GM21576 (cell line): ENCODE results near the gene TMEM269.
"Not testable (repeated sequence)": the region's sequence is repeated elsewhere in the genome, so short reads cannot be mapped to it uniquely, and the experiment has no call there.

Experiments used
- ATAC-seq: cut with Tn5 transposase; IDR thresholded peaks from one replicate; pipeline ENCODE4 v1.9.1; 2021; ENCODE audit warnings: mild to moderate bottlenecking, moderate library complexity; ENCODE audit not compliant: unreplicated experiment

TMEM269 gene

GRCh38 chr1:42747125-42747524 is 37.7 kb upstream of the TMEM269 start:
- no peak for ATAC-seq

GRCh38 chr1:42748021-42748420 is 36.8 kb upstream of the TMEM269 start:
- no peak for ATAC-seq

GRCh38 chr1:42748461-42749410 is 36.1 kb upstream of the TMEM269 start:
- no peak for ATAC-seq

DNA sequence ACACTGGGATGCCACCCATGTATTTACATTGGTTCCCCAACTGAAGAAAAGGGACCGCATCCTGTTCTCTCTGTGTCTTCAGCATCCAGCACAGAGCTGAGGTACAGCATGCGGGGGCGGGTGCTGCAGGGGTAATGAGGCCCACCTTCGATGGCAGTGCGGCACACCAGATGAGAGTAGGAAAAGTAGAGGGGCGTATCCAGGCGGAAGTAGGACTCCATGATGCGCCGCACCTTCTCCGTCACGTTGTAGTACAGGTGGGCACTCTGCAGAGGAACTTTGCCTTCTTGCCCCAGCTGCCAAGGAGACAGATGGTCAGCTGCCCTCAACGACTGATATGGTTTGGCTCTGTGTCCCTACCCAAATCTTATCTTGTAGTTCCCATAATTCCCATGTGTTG is 34.8 kb upstream of the TMEM269 start:
- no peak for ATAC-seq

DNA sequence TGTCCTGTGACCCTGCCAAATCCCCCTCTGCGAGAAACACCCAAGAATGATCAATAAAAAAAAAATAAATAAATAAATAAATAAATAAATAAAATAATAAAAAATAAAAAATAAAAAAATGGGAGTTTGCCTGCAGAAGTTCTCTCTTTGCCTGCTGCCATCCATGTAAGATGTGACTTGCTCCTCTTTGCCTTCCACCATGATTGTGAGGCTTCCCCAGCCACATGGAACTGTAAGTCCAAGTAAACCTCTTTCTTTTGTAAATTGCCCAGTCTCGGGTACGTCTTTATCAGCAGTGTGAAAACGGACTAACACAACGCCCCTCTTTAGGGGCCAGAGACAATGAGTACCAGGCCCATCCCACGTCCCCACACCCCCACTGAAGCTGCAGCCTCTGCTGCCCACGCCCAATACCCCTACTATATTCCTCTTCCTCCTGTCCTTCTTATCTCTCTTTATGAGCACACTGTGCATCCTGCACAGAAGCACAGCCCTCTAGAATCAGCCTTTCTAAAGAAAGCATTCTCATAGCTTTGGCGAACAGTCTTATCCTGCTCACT is 33.2 kb upstream of the TMEM269 start:
- ATAC-seq = not testable (repeated sequence)

GRCh38 chr1:42752284-42752683 is 32.5 kb upstream of the TMEM269 start:
- ATAC-seq = no peak

DNA sequence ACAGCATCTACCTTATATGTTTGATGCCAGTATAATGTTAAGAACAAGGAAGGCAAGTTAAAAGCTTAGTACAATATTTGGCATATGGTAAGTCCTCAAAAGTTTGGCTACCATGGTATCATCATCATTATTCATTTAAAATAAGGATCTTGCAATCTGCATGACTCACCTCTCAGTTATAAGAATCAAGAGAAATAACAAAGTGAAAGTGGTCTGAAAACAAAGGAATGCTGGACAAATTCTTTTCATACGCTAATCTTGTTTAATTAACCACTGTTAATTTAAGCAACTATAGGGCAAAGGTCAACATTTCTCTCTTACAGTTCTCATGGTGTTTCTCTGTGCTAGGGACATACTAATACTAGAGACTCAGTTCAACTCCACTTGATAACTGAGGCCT is 31.7 kb upstream of the TMEM269 start:
- ATAC-seq = no peak

- ATAC-seq = no peak
These were observed 27.6 kb upstream of the TMEM269 start for GRCh38 chr1:42756956-42757891.

DNA sequence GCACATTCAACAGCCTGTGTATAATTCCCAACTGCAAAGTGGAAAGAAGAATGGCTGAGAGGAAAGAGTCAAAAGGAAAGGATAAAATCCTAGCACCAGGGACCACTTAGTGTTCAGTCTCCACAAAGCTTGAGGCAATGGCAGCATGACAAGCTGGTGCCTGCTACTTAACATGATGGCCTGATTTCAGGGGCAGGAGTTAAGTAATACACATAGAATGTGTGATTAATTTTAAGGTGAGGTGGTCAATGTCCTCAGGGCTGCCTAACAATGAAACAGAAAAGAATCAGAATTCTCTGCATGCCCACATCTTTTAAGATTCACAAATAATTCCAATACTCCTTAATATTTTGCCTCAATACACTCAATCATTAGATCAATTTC is 26.9 kb upstream of the TMEM269 start:
- ATAC-seq = no peak

- ATAC-seq = no peak
These were observed 26.1 kb upstream of the TMEM269 start for GRCh38 chr1:42758641-42759040.

GRCh38 chr1:42759114-42759513 is 25.7 kb upstream of the TMEM269 start:
- no peak for ATAC-seq

DNA sequence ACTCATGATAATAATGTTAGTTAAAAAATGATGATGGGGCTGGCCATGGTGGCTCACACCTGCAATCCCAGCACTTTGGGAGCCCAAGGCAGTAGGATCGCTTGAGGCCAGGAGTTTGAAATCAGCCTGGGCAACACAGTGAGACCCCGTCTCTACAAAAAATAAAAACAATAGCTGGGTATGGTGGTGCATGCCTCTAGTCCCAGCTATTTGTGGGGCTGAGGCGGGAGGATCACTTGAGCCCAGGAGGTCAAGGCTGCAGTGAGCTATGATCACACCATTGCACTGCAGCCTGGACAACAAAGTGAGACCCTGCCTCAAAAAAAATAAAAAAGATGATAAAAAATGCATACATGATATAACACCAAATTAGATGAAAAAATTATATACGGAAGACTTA is 23.2 kb upstream of the TMEM269 start:
- ATAC-seq = no peak

DNA sequence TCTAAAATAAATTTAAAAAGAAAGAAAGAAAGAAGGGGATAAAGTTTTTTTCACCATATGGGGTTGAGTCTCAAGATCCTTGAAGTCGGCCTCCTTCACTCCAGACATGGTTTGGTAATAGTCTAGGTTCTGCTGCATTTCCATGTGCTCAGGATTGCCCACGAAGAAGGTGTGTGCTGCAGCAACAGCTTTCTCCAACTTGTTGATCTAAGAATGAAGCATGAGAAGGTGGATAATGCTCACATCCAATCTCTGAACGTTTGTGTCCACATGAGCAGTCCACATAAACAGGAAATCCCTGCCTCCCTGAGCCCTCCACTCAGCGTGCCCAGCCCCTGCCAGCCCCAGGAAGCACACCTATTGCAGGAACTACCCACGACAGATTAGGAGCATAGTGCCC is 22.5 kb upstream of the TMEM269 start:
- ATAC-seq = no peak

DNA sequence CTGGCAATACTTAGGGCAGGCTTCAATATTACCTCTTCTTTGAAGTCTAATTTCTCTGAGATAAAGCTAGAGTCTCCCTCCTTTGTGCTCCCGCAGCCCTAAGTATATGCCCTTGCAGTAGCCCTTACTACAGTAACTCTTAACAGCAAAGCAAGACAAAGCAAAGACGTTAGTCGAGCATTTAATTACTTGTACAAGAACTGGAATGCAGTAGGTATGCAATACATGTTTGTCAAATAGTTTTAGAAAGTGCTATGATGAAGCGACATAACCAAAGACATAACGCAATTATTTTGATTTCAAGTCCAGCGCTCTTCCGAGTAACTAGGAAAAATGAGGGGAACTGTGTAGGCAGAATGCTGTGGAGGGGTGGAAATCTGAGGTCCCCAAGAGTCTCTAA is 19.5 kb upstream of the TMEM269 start:
- ATAC-seq = no peak

DNA sequence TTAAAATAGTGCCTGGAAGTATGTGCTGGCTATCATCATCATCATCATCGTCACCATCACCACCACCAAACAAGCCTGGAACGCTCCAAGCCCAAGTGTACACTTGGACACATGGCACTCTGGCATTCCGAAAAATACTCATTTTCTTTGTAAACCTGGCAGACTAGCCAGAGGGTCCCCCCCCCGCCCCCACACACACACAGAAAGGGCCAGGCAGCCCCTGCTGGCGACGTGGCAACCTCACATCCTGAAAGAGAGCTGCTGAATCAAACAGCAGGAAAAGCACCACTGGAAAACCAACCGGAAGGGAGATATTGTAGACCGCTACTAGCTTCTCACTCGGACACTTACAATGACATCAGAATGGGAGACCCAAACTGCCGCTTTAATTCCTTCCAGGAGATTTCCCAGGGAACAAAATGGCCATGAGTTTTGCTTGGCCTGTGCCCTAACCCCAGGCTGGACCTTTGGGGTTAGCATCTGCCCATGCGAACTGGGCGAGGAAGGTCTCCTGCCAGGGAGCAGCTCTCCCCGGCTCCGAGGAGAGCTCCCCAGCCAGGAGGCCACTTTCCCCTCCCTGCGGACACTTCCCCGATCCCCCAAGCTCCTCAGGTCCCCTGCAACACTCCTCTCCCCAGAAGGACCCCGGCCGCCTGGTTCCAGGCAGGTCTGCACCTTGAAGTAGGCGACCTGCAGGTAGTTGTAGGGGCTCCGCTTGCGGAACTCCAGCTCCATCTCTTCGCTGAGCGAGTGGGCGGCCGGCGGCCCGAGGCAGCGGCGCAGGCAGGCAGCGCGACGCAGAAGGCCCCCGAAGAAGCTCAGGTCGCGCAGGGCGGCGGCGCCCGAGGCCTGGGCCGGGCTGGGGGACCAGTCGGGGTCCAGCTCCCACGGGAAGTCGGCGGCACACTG is 18.7 kb upstream of the TMEM269 start:
- ATAC-seq = no peak

DNA sequence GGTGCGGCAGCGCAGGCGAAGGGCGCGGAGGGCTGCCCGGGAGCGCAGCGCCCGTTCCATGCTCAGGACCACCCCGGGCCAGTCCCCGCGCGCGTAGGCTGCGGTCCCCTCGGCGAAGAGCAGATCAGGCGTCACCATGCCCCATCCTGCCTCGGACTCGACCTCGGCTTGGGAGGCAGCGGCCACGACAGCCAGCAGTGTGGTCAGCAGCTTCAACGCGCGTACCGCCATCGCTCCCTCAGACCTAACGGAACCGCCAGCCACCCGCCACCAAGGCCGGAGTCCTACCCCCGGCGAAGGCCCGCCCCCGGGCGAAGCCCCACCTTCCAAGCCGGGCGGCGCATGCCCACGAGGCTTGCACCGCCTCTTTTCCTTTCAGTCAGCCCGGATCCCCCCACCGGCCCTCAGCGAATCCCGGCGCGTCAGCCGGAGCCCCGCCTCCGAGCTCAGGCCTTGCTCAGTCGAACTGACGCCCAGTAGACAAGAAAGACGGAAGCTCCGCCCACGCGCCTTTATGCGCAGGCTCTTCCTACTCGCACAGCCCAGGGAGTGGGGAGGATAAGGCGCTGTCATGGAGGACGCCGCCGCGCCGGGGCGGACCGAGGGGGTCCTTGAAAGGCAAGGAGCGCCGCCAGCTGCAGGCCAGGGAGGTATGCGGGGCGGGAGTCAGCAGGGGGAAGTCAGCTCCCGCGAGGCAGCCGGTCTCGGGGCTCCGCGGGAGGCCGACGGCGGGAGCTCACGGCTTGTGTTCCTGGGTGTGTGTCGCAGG is 17.9 kb upstream of the TMEM269 start, which contains the start of the genes C1orf50 and P3H1:
Gene C1orf50 (plus strand): TSS at position 509 of the 769 bp plus-strand sequence. CDS start 63 bp downstream, at position 572.
Gene P3H1 (minus strand): TSS at position 288 of the 769 bp plus-strand sequence. CDS start 57 bp downstream, at position 231.
- ATAC-seq = peak; percentile 91

GRCh38 chr1:42767510-42768000 is 17.2 kb upstream of the TMEM269 start:
- peak; percentile 19 for ATAC-seq

GRCh38 chr1:42768172-42768571 is 16.6 kb upstream of the TMEM269 start:
- no peak for ATAC-seq

GRCh38 chr1:42769811-42770210 is 15.0 kb upstream of the TMEM269 start:
- ATAC-seq = no peak
